GM12878 (cell line): ENCODE data around the gene WDR17. TPM values are rescaled to one million over a fixed set of nuclear protein-coding genes. Genes with fewer than 3 reads are reported as not detected.

Experiments
- ATAC-seq: fragments of 200-7000 bp; cut with Tn5 transposase; 3 replicates; pipeline ENCODE4 v1.9.1; 2020; ENCODE audit warnings: mild to moderate bottlenecking, moderate library complexity
- BruUV-seq: library from RNA; stranded (reverse); fragments of 400-500 nt; replicated peaks from 2 replicates; lab custom pipeline; 2021; lab: Mats Ljungman, UMichigan
- CTCF ChIA-PET: fragments of 300-600 bp; sonication (Branson Sonifier 250); formaldehyde crosslinking; extraction: SDS; loops from one replicate; lab custom pipeline; 2021; ENCODE audit warnings: inconsistent platforms; lab: Yijun Ruan, JAX
- POLR2A ChIA-PET: fragments of 350-600 bp; formaldehyde crosslinking; extraction: SDS; loops from one replicate; lab custom pipeline; 2021; ENCODE audit warnings: inconsistent platforms; lab: Charles Lee
- RAD21 ChIA-PET: fragments of 300-600 bp; sonication (Branson Sonifier 250); formaldehyde crosslinking; loops from one replicate; lab custom pipeline; 2023; ENCODE audit warnings: antibody characterized with exemption; ENCODE audit not compliant: unreplicated experiment; lab: Charles Lee
- SMC1A ChIA-PET: fragments of 300-600 bp; sonication (Branson Sonifier 250); formaldehyde crosslinking; loops from one replicate; lab custom pipeline; 2023; ENCODE audit not compliant: unreplicated experiment, uncharacterized antibody; lab: Charles Lee
- DNase-seq: peaks from one replicate; pipeline ENCODE4 v3.0.0-alpha.2; 2011; ENCODE audit warnings: low read depth, low spot score
- FAIRE-seq: peaks from 3 replicates; lab custom pipeline; 2011; peaks lifted over from hg19 to GRCh38; lab: Jason Lieb, UNC
- H2AFZ ChIP-seq: 2 replicates; pipeline ENCODE4 v1.6.0; 2011; ENCODE audit warnings: low read depth, low read length, control low read depth; ENCODE audit not compliant: control insufficient read depth
- H3K27ac ChIP-seq: 2 replicates; pipeline ENCODE4 v1.5.1; 2011; ENCODE audit warnings: control low read depth; ENCODE audit not compliant: control insufficient read depth, insufficient read depth
- H3K27me3 ChIP-seq, 2 experiments: replicated peaks in 1 of 2; 2 replicates each; pipeline versions ENCODE4 v1.6.0 to v1.6.1; 2011; ENCODE audit warnings: low read length in 1 of 2; ENCODE audit not compliant: control insufficient read depth in 2 of 2, insufficient read depth in 2 of 2
- H3K36me3 ChIP-seq, 2 experiments: 2 replicates each; pipeline ENCODE4 v1.5.1; 2011; ENCODE audit warnings: low read length in 1 of 2; ENCODE audit not compliant: control insufficient read depth in 2 of 2, insufficient read depth in 2 of 2
- H3K4me1 ChIP-seq: 2 replicates; pipeline ENCODE4 v1.6.1; 2011; ENCODE audit warnings: mild to moderate bottlenecking, low read length, moderate library complexity, mixed read lengths; ENCODE audit not compliant: control insufficient read depth, insufficient read depth
- H3K4me2 ChIP-seq: 2 replicates; pipeline ENCODE4 v1.6.0; 2011; ENCODE audit warnings: control low read depth; ENCODE audit not compliant: control insufficient read depth, insufficient read depth
- H3K4me3 ChIP-seq: fragments of 200-600 bp; sonication (generic); 2 replicates; pipeline ENCODE4 v1.5.1; 2016
- H3K79me2 ChIP-seq: 2 replicates; pipeline ENCODE4 v1.6.0; 2011; ENCODE audit warnings: low read length; ENCODE audit not compliant: control insufficient read depth, insufficient read depth
- H3K9ac ChIP-seq: 2 replicates; pipeline ENCODE4 v1.8.0; 2011; ENCODE audit warnings: low read length, control low read depth, mixed read lengths; ENCODE audit not compliant: control insufficient read depth, insufficient read depth
- H3K9me3 ChIP-seq: replicated peaks from 3 replicates; pipeline ENCODE4 v1.5.1; 2011; ENCODE audit warnings: mild to moderate bottlenecking, low read length; ENCODE audit not compliant: control insufficient read depth, insufficient read depth
- H4K20me1 ChIP-seq: 2 replicates; pipeline ENCODE4 v1.6.0; 2011; ENCODE audit not compliant: control insufficient read depth, insufficient read depth
- CUX1 ChIP-seq: IDR thresholded peaks from 2 replicates; pipeline ENCODE4 v1.6.1; 2012; ENCODE audit warnings: improper control_type of control experiment, low read depth, low read length; ENCODE audit not compliant: insufficient replicate concordance
- EZH2 ChIP-seq: IDR thresholded peaks from 2 replicates; pipeline ENCODE4 v1.6.1; 2012; ENCODE audit warnings: low read depth, mild to moderate bottlenecking, control low read depth, inconsistent platforms, low read length, borderline replicate concordance; ENCODE audit not compliant: control insufficient read depth
- GABPA ChIP-seq: IDR thresholded peaks from 2 replicates; pipeline ENCODE4 v1.6.1; 2014; ENCODE audit warnings: antibody characterized with exemption, low read depth, mild to moderate bottlenecking, inconsistent platforms
- MTA2 ChIP-seq: fragments of 450-650 bp; IDR thresholded peaks from 2 replicates; pipeline ENCODE4 v1.6.1; 2016; ENCODE audit warnings: low read depth, mild to moderate bottlenecking, moderate library complexity
- POLR2A ChIP-seq: IDR thresholded peaks from 2 replicates; pipeline ENCODE4 v1.6.1; 2011; ENCODE audit warnings: low read depth, mild to moderate bottlenecking, low read length
- SREBF2 ChIP-seq: IDR thresholded peaks from 2 replicates; pipeline ENCODE4 v1.6.1; 2012; ENCODE audit warnings: mild to moderate bottlenecking, low read length
- ZNF274 ChIP-seq: IDR thresholded peaks from one replicate; pipeline ENCODE4 v1.8.0; 2011; ENCODE audit not compliant: insufficient read length, insufficient read depth
- WGBS: methylation state at CpG from one replicate; pipeline ENCODE4 v1.1.6; 2016; ENCODE audit warnings: low lambda C conversion rate; ENCODE audit not compliant: insufficient replicate concordance, insufficient coverage; ENCODE audit errors: missing lambda C conversion rate; 5-methylcytosine and 5-hydroxymethylcytosine counted together
- in situ Hi-C: fragments of 300-500 bp; cut with MboI; formaldehyde crosslinking; loops from 9 replicates; pipeline ENCODE4 v1.14.3; 2018; ENCODE audit warnings: mixed read lengths
- intact Hi-C: fragments of 100-400 bp; cut with micrococcal nuclease; formaldehyde crosslinking; loops from one replicate; pipeline ENCODE4 v1.14.2; 2022; ENCODE audit not compliant: unreplicated experiment
- polyA plus RNA-seq, 11 experiments: library from polyadenylated mRNA; depleted of rRNA in 4 of 11; unstranded in 6 of 11; stranded (reverse) in 5 of 11; fragments of >200 nt; fragmentation: Nextera tagmentation in 4 of 11; fragmentation: Illumina TruSeq in 1 of 11; extraction: Ambion mirVana in 4 of 11; extraction: Trizol in 1 of 11; gene quantifications; 1 replicate in 1 of 11; 2 replicates in 10 of 11; pipeline versions ENCODE4 v1.2.1 to v1.2.3, GENCODE V29; 2011 to 2016; ENCODE audit warnings: inconsistent platforms in 2 of 11, missing spikeins in 2 of 11, low read depth in 1 of 11
- total RNA-seq, 4 experiments: library from RNA; depleted of rRNA in 3 of 4; stranded (reverse); fragments of >200 nt in 3 of 4; fragmentation: Illumina TruSeq in 1 of 4; extraction: Trizol in 1 of 4; gene quantifications; 2 replicates each; pipeline versions ENCODE4 v1.2.1 to v1.2.3, GENCODE V29; 2013 to 2021
- TF ChIP-seq, protein P1 (sequence below): fragments of 450-650 bp; IDR thresholded peaks from 2 replicates; pipeline ENCODE4 v1.6.1; 2017; ENCODE audit warnings: mild to moderate bottlenecking, moderate library complexity

Gene WDR17
- total and polyA plus RNA-seq, 10 of the 15 experiments (the other 5 are each of a cell fraction or from before 2014, with no cell fraction given), result 0.43 to 3.8 (median 2.8) TPM

DNA sequence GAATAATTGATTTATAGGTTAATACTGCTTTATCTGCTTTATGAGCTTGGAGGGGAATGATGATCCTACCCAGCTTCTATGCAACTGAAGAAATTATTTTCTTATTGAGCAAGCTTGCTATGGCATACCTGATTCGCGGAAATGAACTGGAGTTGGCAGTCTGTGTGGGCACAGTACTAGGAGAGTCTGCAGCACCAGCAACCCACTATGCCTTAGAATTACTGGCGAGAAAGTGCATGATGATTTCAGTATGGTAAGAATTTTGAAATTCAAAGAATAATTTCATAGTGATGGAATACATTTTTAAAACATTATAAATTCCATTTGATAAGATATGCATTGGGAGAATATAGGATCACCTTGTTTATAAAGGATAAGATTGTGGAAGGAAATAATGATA lies 97.4 kb downstream of the WDR17 start:
- Histone ChIP-seq H3K27me3 (no peaks in the 10 kb centered on the region), H3K27ac (no peak overlapping the region), H3K36me3 (no peaks in the 10 kb centered on the region), H3K4me2 (no peak overlapping the region), H4K20me1 (no peaks in the 10 kb centered on the region), H3K79me2 (no peaks in the 10 kb centered on the region), H2AFZ (no peak overlapping the region), H3K9ac (no peak overlapping the region), H3K9me3 (no peaks in the 10 kb centered on the region), H3K4me1 (no peaks in the 10 kb centered on the region), H3K4me3 (no peak overlapping the region)
- no peak for TF ChIP-seq CUX1
- no peak for TF ChIP-seq MTA2
- TF ChIP-seq GABPA, result no peak
- TF ChIP-seq, protein P1, sequence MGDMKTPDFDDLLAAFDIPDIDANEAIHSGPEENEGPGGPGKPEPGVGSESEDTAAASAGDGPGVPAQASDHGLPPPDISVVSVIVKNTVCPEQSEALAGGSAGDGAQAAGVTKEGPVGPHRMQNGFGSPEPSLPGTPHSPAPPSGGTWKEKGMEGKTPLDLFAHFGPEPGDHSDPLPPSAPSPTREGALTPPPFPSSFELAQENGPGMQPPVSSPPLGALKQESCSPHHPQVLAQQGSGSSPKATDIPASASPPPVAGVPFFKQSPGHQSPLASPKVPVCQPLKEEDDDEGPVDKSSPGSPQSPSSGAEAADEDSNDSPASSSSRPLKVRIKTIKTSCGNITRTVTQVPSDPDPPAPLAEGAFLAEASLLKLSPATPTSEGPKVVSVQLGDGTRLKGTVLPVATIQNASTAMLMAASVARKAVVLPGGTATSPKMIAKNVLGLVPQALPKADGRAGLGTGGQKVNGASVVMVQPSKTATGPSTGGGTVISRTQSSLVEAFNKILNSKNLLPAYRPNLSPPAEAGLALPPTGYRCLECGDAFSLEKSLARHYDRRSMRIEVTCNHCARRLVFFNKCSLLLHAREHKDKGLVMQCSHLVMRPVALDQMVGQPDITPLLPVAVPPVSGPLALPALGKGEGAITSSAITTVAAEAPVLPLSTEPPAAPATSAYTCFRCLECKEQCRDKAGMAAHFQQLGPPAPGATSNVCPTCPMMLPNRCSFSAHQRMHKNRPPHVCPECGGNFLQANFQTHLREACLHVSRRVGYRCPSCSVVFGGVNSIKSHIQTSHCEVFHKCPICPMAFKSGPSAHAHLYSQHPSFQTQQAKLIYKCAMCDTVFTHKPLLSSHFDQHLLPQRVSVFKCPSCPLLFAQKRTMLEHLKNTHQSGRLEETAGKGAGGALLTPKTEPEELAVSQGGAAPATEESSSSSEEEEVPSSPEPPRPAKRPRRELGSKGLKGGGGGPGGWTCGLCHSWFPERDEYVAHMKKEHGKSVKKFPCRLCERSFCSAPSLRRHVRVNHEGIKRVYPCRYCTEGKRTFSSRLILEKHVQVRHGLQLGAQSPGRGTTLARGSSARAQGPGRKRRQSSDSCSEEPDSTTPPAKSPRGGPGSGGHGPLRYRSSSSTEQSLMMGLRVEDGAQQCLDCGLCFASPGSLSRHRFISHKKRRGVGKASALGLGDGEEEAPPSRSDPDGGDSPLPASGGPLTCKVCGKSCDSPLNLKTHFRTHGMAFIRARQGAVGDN, result no peak
- no peak for TF ChIP-seq EZH2
- TF ChIP-seq SREBF2, result no peak
- TF ChIP-seq POLR2A, result no peak
- TF ChIP-seq ZNF274, result no peak
- no peak for ATAC-seq
- FAIRE-seq, result no peak
- 74% methylated on average over 3 of the region's 3 CpGs for WGBS
- SMC1A ChIA-PET, result interaction anchor here (0.7 kb wide), 1 partner anchor 25 kb away, joined by 3 read pairs; no protein-coding TSS in a partner anchor
- POLR2A ChIA-PET, result no interaction called here
- BruUV-seq, result no TSS peak
- CTCF ChIA-PET, result no interaction called here
- no peak for DNase-seq
- intact Hi-C loops (no loop called here), in situ Hi-C loops (no loop called here)
- RAD21 ChIA-PET, result no interaction called here
